ENCODE results near the gene GDPD4.
A peak's percentile ranks its signal among the peaks of the same experiment; 100 is the strongest.

GDPD4 gene

DNA sequence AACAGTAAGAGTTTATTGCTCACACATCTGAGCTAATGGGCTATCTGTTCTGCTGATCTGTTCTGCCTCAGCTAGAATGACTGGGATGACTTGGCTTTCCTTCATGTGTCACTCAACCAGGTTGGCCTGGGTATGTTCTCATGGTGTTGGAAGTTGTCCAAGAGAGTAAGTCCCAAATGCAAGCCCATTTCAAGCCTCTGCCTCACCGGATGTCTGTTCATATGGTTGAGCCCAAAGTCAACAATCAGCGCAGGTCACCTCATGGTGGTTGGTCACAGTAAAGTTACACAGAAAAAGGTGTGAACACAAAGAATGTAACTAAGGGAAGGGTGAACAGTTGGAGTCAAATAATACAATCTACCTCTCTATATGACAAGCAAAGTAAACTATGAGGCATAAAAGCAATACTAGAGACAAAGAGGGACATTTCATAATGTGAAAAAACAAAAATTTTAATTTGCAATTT lies 1.9 kb downstream of the GDPD4 start:
- DNase-seq (ENCODE audit: low read depth in 2 of 2): no peak

DNA sequence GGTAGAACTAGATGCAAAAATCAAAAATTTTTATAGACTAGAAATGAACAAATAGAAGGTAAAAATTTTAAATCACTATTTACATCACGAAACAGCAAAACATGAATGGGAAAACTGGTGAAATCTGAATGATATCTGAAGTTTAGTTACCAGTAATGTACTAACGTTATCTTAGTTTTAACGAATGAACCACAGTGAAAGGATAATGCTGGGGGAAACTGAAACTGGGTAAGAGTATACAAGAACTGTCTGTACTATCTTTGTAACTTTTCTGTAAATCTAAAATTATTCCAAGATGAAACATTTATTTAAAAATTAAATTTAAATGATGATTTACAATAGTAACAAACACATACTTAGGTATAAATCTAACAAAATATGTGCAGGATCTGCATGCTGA lies 7.4 kb downstream of the GDPD4 start:
- no peak for DNase-seq (ENCODE audit: low read depth in 2 of 2)

DNA sequence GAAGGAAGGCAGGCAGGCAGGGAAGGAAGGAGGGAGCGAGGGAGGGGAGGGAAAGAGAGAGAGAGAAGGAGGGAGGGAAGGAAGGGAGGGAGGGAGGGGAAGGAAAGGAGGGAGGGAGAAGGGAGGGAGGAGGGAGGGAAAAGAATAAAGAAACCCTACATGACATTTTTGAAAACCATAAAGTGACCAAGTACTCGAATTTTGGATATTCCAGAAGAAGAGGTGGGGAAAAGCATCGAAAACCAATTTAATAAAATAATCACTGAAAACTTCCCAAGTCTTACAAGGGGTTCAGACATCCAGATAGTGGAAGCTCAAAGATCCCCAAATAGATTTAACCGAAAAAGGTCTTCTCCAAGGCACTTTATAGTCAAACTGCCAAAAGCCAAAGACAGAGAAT lies 11.7 kb downstream of the GDPD4 start:
- DNase-seq (ENCODE audit: low read depth in 2 of 2): no peak

DNA sequence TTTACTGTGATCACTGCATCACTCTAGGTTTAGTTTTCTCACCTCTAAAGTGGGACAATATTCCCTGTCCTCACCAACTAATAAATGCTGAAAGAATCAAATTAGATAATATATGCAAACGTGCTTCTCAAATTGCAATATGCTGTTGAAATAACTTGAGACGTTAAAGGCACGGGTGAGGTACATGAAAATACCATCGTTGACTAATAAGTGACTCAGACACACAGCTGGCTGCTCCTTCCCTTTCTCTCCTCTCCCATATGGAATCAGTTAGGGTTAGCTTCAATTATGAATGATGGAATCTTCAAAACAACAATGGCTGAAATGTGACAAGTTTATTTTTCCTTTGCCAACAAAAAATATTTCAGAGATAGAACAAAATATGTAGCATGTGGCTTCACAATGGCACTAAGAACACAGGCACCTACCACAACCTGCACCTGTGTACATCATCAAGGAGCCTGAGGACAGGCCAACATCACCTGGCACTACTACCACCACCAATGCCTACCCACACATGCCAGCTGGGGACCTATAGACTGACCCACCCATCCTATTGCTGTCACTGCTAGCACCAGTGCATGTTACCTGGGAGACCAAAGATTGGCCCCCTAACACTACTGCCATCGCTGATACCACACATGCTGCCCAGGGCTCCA lies 13.7 kb downstream of the GDPD4 start:
- peak; percentile 85 for DNase-seq (ENCODE audit: low read depth in 2 of 2)

DNA sequence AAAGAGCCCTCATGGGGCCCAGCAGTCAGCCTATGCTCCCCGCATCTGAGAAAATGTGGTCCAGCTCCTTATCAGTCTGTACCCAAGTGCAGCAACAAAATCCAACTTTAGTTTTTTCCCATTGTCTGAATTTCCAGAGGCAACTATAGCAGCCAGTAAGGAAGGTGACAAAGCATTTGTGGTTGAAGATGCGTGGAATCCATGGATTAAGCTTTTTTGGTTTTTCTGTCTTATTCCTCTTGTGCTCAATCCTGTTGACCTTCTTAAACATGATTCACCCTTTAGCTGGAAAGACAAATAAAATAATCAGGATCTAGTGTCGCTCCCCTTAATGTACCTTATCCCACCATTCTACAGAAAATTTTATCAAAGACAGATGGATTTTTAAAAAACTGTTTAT lies 14.3 kb downstream of the GDPD4 start:
- no peak for DNase-seq (ENCODE audit: low read depth in 2 of 2)

DNA sequence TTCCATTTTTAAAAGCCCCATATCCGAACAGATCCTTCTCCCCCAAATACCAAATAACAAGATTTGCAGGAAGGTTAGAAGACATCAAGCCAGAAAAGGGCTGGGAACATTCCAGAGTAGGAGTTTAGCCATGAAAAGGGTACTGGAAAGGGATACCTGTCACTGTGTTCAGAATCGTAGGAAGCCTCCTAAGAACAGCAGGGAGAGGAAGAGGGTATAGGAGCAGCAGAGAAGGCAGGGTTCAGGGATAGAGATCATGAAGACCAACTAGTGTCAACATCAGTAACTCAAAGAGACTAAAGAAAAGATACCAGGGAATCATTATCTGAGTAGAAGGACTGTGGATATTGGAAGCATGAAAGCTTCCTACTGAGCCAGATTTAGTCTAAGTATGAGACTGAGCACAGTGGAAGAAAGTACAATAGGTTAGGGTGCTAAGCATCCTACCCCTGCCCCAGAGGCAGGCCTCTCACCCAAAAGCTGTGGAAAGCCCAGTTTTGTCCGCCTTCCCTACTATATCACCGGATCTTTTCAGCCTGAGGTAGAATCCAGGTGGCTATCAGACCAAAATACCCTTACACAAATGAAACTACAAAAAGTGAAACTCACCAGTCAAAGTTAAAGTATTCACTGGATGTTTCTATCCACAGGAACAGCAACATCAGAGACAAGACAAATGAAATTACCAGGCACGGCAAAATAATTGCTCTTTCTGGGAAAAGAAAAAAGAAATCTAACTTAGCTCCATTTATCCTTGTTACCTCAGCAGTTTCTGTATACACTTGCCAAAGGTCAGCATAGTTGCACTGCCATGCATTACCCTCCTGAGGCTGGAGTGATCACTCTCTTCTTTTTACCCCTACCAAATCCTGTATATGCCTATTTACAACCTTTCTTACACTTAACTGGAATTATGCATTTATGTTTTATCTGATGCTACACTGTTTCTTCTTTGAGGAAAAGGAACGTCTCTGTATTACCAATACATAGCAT lies 16.7 kb downstream of the GDPD4 start:
- no peak for DNase-seq (ENCODE audit: low read depth in 2 of 2)

DNA sequence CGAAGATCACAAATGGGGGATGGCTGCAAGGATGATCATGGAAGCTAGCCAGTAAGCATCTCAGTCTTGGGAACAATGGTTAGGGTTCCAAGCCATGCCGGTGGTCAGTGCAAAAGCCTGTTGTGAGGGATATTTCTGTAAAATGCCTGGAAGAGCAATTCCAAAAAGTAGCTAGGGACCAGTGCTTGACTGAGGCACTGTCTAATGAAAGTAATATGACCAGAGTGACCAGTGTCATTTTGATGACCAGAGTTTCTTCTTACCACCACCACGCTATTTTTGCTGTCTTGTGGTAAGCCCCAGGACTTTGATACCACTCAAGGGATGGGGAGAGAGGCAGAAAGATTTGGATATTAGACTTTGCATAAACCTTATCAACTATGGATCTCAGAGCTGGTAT lies 18.4 kb downstream of the GDPD4 start:
- DNase-seq (ENCODE audit: low read depth in 2 of 2): no peak

DNA sequence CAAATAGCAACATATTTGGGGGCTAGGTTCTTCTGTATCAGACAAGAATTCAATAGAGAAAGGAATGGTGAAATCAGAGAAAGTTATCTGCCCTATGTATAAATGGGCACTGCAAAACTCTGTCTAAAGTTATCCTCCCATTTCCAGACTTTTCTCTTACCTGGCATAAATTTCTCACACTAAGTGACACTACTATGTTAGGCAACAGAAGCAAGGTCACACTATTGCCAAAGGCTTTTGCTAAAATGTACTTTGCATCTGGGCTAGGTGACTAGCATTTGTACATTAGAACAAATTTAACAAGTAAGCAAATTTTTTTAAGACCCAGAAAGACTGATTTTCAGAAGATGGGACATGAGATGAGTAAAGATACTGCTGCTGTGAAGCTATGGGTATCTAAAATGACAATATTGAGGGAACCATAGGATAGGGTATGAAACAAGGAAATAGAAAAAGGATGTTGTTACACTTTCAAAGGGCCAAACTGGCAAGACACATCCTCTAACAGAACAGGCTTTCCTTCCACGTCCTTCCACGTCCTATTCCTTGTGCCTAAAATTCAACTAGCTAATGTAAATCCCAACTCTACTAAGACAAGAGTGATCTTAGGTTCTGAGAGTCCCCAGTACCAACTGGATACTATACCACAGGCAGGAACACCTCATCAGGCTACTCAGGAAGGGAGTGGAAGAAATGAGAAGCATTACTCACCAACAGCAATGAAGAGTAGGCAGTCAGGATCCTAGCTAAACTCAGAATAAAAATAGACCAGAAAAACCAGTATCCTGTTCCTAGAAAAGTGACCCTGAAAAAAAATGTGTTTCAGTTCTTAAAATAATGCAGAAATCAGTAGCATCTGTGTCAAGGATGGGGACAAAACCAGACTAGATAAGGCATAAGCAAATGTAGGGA lies 22.6 kb downstream of the GDPD4 start:
- DNase-seq (ENCODE audit: low read depth in 2 of 2): no peak

DNA sequence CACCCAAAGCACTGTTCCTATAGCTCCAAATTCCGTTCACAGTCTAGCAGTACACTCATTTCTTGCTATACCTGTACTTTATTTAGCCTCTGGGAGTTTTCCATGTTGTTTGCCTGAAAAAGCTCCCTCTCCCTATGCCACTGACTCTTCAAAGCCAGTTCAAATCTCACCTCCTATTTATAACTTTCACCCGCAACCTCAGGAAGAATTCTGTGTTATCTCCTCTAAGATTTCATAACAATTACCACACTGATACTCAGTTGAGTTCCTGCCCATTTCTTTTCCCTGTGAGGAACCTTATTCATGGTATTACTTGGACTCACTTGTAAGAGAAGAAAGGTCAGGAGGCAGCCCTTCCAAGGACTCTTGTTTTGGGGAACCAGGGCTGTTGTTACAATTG lies 25.2 kb downstream of the GDPD4 start:
- DNase-seq (ENCODE audit: low read depth in 2 of 2): no peak

DNA sequence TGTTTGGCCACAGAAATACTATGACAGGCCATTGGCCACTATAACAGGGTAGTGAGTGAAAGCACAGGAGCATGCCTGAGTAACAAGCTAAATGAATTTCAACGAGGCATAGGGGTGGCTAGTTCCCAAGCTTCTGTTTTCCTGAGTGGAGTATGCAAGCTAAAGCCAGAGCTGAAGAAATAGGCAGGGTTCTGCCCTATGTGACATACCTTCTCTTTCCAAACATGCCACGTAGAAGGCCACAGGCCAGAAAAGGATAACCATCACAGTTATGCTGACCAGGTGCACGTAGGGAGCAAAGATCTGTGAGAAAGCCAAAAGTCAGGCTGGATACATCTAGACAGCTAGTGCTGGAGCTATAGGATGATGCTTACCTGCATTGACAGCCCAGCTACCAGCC lies 30.6 kb downstream of the GDPD4 start:
- DNase-seq (ENCODE audit: low read depth in 2 of 2): no peak

DNA sequence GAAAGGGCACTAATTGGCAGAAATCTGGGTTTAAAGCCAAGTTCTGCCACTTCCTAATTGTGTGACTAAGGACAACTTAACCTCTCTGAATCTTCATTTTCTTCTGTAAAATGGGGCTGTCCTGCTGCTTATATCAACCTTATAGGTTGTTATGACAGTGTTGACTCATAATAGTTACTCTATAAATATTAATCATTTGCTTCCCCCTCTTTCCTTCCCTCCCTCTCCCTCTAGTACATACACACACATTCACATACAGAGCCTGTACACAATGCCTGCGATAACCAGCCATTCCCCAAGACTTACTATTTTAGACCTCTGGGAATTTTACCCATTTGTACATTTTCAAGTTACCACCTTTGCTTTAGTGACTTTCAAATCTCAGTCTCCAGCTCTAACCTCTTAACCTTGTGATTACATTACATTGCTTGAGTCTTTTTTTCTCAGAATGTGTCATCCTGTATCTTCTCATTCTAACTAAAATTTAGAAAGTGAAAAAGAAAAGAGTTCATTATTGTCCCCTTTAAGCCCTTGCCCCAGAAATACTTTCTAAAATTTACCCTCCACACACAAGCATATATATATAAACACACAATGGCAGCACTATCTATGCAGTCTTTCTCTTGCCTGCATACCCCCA lies 31.9 kb downstream of the GDPD4 start:
- DNase-seq (ENCODE audit: low read depth in 2 of 2): no peak

DNA sequence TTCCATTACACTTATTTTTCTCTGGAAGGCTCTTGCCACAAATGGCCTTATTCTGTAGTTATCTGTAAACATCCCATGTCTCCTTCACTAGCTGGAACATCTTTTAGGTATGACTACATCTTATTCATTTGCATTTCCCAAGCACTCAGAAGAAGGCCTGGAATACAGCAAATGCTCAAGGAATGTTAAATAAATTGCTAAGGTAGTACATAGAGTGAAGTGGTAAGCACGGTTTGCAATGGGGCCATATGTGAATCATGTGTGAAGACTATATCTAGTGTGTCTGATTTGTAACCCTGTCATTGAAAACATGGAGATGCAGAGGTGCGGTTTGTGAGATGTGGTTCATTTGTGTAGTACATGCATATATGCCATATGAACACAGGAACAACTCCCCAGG lies 33.5 kb downstream of the GDPD4 start:
- peak; percentile 42 to 48 for DNase-seq (ENCODE audit: low read depth in 2 of 2)

DNA sequence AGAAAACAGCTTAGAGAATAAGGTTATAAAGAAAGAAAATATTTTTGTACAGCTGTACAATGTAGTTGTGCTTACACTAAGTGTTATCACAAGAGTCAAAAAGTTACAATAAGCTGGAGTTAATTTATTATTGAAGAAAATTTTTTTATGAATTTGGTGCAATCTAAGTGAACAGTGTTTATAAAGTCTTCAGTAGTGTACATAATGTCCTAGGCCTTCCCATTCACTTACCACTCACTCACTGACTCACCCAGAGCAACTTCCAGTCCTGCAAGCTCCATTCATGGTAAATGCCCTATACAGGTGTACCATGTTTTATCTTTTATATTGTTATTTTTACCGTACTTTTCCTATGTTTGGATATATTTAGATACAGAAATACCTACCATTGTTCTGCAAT lies 34.7 kb downstream of the GDPD4 start:
- DNase-seq (ENCODE audit: low read depth in 2 of 2): no peak

DNA sequence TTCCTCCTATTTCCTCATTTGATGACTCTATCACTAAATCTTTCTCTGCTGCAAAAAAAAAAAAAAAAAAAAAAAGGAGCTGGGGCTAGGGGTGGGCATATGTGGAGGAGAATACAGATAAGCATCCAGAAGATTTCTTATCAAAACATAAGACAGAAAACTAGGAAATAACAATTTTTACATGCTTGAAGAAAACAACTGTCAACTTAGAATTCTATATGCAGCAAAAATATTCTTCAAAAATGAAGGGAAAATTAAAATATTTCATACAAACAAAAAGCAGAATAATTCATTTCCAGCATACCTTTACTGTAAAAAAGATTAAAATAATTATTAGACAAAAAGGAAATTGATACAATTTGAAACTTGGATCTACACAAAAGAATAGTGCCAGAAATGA lies 38.7 kb downstream of the GDPD4 start:
- DNase-seq (ENCODE audit: low read depth in 2 of 2): no peak

DNA sequence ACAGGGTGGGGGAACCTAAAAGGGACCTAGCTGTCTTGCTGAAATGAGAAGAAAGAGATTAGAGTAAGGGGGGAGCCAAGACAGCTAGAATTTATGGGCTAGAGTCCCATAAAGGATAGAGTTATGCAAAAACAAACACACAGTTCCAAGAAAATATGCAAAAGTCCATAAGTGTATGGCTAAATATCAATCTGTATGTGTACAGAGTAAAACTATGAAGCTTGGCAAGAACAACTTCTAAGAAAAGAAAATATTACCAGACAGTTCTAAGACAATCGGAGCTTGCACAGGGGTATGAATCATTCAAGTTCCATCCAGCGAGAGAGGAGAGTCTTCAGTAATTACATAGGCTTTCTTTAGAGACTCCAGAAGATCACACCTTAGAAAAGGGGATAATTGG lies 41.8 kb downstream of the GDPD4 start:
- no peak for DNase-seq (ENCODE audit: low read depth in 2 of 2)

DNA sequence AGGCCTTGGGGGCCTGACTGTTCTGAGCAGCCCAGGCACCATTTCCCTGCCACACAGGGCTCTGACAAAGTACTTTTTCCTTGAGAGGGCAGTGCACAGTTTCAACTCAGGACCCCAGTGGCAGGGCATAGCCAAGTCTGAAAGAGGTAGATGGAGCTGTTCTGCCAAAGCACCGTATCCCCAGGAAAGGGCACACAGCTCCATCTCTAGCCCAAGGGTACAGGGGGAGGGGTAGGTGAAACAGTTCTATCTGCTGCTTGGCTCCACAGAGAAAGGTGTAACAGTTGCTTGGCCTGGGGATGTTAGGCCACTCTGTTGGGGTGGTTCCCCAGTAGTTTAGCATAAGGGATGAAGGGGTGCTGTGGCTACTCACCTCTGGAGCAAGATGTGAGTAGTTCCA lies 47.8 kb downstream of the GDPD4 start:
- no peak for DNase-seq (ENCODE audit: low read depth in 2 of 2)

DNA sequence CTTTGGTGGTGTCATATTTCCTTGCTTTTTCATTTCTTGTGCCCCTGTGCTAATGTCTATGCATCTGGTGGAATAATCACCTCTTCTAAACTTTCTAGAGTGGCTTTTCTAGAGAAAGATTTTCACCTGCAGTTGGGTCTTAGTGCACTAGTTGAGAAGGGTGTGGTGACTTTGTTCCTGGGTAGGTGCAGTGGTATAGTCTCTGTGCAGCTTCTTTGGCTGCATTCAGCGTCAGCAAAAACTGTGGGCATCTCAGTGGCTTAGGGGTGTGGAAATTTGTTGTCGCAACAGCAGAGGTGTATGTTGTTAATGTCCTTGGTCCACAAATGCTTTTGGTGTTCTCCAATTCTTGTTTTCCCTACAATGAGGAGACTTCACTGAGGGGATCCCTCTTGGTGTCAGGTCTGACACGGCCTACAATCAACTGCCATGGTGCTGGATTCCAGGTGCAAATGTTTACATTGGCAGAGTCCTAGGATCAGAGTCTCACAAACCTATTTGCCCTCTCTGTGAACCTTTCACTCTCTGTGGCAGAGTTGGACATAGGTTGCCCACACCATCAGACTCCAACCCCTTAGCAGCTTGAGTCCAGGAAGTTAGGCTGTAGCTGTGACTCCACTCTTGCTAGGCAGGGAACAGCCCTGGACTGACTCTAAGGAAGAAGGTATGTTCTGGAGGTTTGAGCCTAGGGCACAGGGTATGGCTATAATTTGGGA lies 48.8 kb downstream of the GDPD4 start:
- no peak for DNase-seq (ENCODE audit: low read depth in 2 of 2)

DNA sequence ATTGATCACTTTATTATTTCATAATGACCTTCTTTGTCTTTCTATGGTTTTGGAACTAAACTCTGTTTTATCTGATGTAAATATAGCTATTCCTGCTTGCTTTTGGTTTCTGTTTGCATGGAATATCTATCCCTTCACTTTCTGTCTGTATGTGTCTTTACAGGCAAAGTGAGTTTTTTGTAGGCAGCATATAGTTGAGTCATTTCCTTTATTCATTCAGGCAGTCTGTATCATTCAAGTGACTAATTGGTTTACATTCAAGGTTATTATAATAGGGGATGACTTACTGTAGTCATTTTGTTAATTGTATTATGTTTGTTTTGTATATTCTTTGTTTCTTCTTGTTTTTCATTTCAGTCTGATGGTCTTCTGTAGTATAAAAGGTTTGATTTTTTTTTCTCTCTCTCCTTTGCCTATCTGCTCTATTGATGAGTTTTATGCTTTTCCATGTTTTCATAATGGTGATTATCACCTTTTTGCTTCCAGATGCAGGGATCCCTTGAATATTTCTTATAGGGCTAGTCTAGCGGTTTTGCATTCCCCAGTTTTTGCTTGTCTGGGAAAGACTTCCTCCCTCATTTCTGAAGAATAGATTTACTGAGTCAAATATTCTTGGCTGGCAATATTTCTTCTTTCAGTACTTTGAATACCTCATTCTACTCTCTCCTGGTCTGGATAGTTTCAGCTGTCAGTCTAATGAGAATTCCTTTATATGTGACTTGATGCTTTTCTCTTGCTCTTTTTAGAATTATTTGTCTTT lies 50.4 kb downstream of the GDPD4 start:
- no peak for DNase-seq (ENCODE audit: low read depth in 2 of 2)

DNA sequence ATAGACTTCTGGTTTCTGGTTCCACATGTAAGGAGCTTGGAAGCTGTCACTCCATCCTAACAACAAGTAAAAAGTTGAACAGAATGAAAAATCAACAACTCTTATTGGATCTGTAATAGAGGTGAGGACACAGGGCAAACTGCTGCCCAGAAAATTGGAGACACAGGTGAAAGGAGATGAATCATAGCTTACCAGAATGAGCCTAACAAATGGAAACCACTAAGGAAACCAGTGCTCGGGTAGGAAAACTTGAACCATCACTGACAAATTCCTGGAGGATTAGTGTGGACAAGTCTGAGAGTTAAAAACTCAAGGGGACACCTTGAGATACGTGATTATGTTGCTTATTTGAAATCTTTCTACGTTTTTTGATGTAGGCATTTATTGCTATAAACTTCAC lies 52.1 kb downstream of the GDPD4 start:
- DNase-seq (ENCODE audit: low read depth in 2 of 2): no peak
